A549 (cell line): ENCODE measurements around the gene CRTAP. TPM values are rescaled to one million over a fixed set of nuclear protein-coding genes. Genes with fewer than 3 reads are reported as not detected.
A peak's percentile ranks its signal among the peaks of the same experiment; 100 is the strongest.

Experiments used
- ATAC-seq, 2 experiments: fragments of 200-7000 bp in 1 of 2; fragments of >200 bp in 1 of 2; cut with Nextera tagmentation in 1 of 2; cut with Tn5 transposase in 1 of 2; 3 replicates each; pipeline versions ENCODE4 v1.8.0 to v1.9.1; 2018 to 2020; ENCODE audit warnings: mild to moderate bottlenecking in 1 of 2, moderate library complexity in 1 of 2
- CTCF ChIA-PET: fragments of 300-600 bp; sonication (Branson Sonifier 250); formaldehyde crosslinking; extraction: SDS; loops from one replicate; lab custom pipeline; 2021; ENCODE audit warnings: antibody characterized with exemption, inconsistent platforms; lab: Yijun Ruan, JAX
- POLR2A ChIA-PET: fragments of 350-600 bp; formaldehyde crosslinking; extraction: SDS; loops from one replicate; lab custom pipeline; 2021; ENCODE audit warnings: antibody characterized with exemption, inconsistent platforms; lab: Yijun Ruan, JAX
- DNase-seq, 2 experiments: peaks; one replicate each; pipeline versions ENCODE4 v3.0.0 to v3.0.0-alpha.2; 2011 to 2016; ENCODE audit warnings: low read depth in 1 of 2, low spot score in 1 of 2
- FAIRE-seq: peaks from 2 replicates; lab custom pipeline; 2011; peaks lifted over from hg19 to GRCh38; lab: Jason Lieb, UNC
- H3K27ac ChIP-seq, 2 experiments: fragments of >200 bp; sonication (Bioruptor Twin); formaldehyde crosslinking; 3 replicates each; pipeline ENCODE4 v1.5.1; 2016 to 2017
- H3K4me1 ChIP-seq: fragments of >200 bp; sonication (Bioruptor Twin); formaldehyde crosslinking; 3 replicates; pipeline ENCODE4 v1.6.1; 2016
- H3K4me2 ChIP-seq: fragments of >200 bp; sonication (Bioruptor Twin); formaldehyde crosslinking; 3 replicates; pipeline ENCODE4 v1.6.1; 2016
- H3K4me3 ChIP-seq: fragments of >200 bp; sonication (Bioruptor Twin); formaldehyde crosslinking; 3 replicates; pipeline ENCODE4 v1.5.1; 2016
- H3K9me3 ChIP-seq: fragments of >200 bp; sonication (Bioruptor Twin); formaldehyde crosslinking; 3 replicates; pipeline ENCODE4 v1.6.1; 2016
- ATOH8 ChIP-seq: fragments of 250-450 bp; sonication (Bioruptor Pico); IDR thresholded peaks from 2 replicates; pipeline ENCODE4 v1.5.0; 2020; ENCODE audit warnings: low read depth, mild to moderate bottlenecking, moderate library complexity
- BHLHE40 ChIP-seq: IDR thresholded peaks from 2 replicates; pipeline ENCODE4 v1.6.1; 2012; ENCODE audit warnings: low read depth, low read length, inconsistent platforms
- CEBPB ChIP-seq, 2 experiments: fragments of >200 bp in 1 of 2; sonication (Bioruptor Twin) in 1 of 2; formaldehyde crosslinking in 1 of 2; IDR thresholded peaks; 2 replicates each; pipeline ENCODE4 v1.6.1; 2012 to 2016
- CHD4 ChIP-seq: fragments of 200-600 bp; sonication (generic); IDR thresholded peaks from 2 replicates; pipeline ENCODE4 v1.6.1; 2016; ENCODE audit warnings: antibody characterized with exemption, mild to moderate bottlenecking, borderline replicate concordance
- EHF ChIP-seq: fragments of 250-450 bp; sonication (Bioruptor Pico); IDR thresholded peaks from 2 replicates; pipeline ENCODE4 v1.5.0; 2020; ENCODE audit warnings: mild to moderate bottlenecking
- FOSB ChIP-seq: fragments of 250-450 bp; sonication (Bioruptor Pico); IDR thresholded peaks from 2 replicates; pipeline ENCODE4 v1.5.0; 2020; ENCODE audit warnings: mild to moderate bottlenecking, moderate library complexity
- FOXS1 ChIP-seq: fragments of 250-450 bp; sonication (Bioruptor Pico); IDR thresholded peaks from 2 replicates; pipeline ENCODE4 v1.5.0; 2020; ENCODE audit warnings: mild to moderate bottlenecking, moderate library complexity
- GATA3 ChIP-seq: IDR thresholded peaks from 2 replicates; pipeline ENCODE4 v1.6.1; 2012; ENCODE audit warnings: borderline replicate concordance
- HDAC2 ChIP-seq: fragments of 200-600 bp; sonication (generic); IDR thresholded peaks from 2 replicates; pipeline ENCODE4 v1.6.1; 2016
- HEYL ChIP-seq: fragments of 250-450 bp; sonication (Bioruptor Pico); IDR thresholded peaks from 2 replicates; pipeline ENCODE4 v1.8.0; 2021; ENCODE audit warnings: mild to moderate bottlenecking, moderate library complexity
- HMGXB4 ChIP-seq: fragments of 250-450 bp; sonication (Bioruptor Pico); IDR thresholded peaks from 2 replicates; pipeline ENCODE4 v1.5.0; 2021; ENCODE audit warnings: mild to moderate bottlenecking, moderate library complexity, borderline replicate concordance
- HOXA7 ChIP-seq: fragments of 250-450 bp; sonication (Bioruptor Pico); IDR thresholded peaks from 2 replicates; pipeline ENCODE4 v1.5.0; 2020; ENCODE audit warnings: mild to moderate bottlenecking, moderate library complexity
- HOXB13 ChIP-seq: fragments of 250-450 bp; sonication (Bioruptor Pico); IDR thresholded peaks from 2 replicates; pipeline ENCODE4 v1.5.0; 2020; ENCODE audit warnings: low read depth, mild to moderate bottlenecking, moderate library complexity
- JUN ChIP-seq, 2 experiments: fragments of >200 bp; sonication (Bioruptor Twin); formaldehyde crosslinking; IDR thresholded peaks; 2 replicates in 1 of 2; 3 replicates in 1 of 2; pipeline ENCODE4 v1.6.1; 2016 to 2017
- JUNB ChIP-seq: fragments of >200 bp; sonication (Bioruptor Twin); formaldehyde crosslinking; IDR thresholded peaks from 2 replicates; pipeline ENCODE4 v1.6.1; 2016
- KDM1A ChIP-seq: fragments of 200-600 bp; sonication (generic); IDR thresholded peaks from 2 replicates; pipeline ENCODE4 v1.6.1; 2016; ENCODE audit warnings: low read depth, mild to moderate bottlenecking
- KDM5A ChIP-seq: fragments of 200-600 bp; sonication (generic); IDR thresholded peaks from 2 replicates; pipeline ENCODE4 v1.6.1; 2016; ENCODE audit warnings: antibody characterized with exemption, mild to moderate bottlenecking
- MAFK ChIP-seq: fragments of 450-650 bp; IDR thresholded peaks from 2 replicates; pipeline ENCODE4 v1.6.1; 2014; ENCODE audit not compliant: partially characterized antibody
- MAX ChIP-seq: IDR thresholded peaks from 2 replicates; pipeline ENCODE4 v1.6.1; 2012
- NR3C1 ChIP-seq: fragments of >200 bp; sonication (Bioruptor Twin); formaldehyde crosslinking; IDR thresholded peaks from 3 replicates; pipeline ENCODE4 v1.6.1; 2017
- PBX3 ChIP-seq: IDR thresholded peaks from 2 replicates; pipeline ENCODE4 v1.6.1; 2012
- POLR2A ChIP-seq: IDR thresholded peaks from 2 replicates; pipeline ENCODE4 v1.6.1; 2012; ENCODE audit warnings: mild to moderate bottlenecking, low read length
- RAD21 ChIP-seq, 2 experiments: fragments of >200 bp in 1 of 2; sonication (Bioruptor Twin) in 1 of 2; formaldehyde crosslinking in 1 of 2; IDR thresholded peaks in 1 of 2; conservative IDR thresholded peaks in 1 of 2; 2 replicates in 1 of 2; 3 replicates in 1 of 2; pipeline ENCODE4 v1.6.1; 2012 to 2018; ENCODE audit warnings: inconsistent platforms in 1 of 2
- RCOR1 ChIP-seq: fragments of 150-350 bp; IDR thresholded peaks from 2 replicates; pipeline ENCODE4 v1.6.1; 2014; ENCODE audit warnings: antibody characterized with exemption, low read length, low read depth
- RFX5 ChIP-seq: fragments of 450-650 bp; IDR thresholded peaks from 2 replicates; pipeline ENCODE4 v1.7.1; 2014; ENCODE audit warnings: antibody characterized with exemption, mild to moderate bottlenecking, moderate library complexity
- RNF2 ChIP-seq: fragments of 200-600 bp; sonication (generic); IDR thresholded peaks from 2 replicates; pipeline ENCODE4 v1.6.1; 2016; ENCODE audit warnings: low read depth, mild to moderate bottlenecking, antibody characterized with exemption, moderate library complexity, borderline replicate concordance
- SREBF2 ChIP-seq: fragments of 450-650 bp; IDR thresholded peaks from 2 replicates; pipeline ENCODE4 v1.6.1; 2014; ENCODE audit warnings: mild to moderate bottlenecking, moderate library complexity
- ZSCAN20 ChIP-seq: fragments of 250-450 bp; sonication (Bioruptor Pico); IDR thresholded peaks from 2 replicates; pipeline ENCODE4 v1.8.0; 2022; ENCODE audit warnings: mild to moderate bottlenecking, moderate library complexity
- WGBS: methylation state at CpG from one replicate; pipeline ENCODE4 v1.1.6; 2017; ENCODE audit errors: missing lambda C conversion rate; 5-methylcytosine and 5-hydroxymethylcytosine counted together
- polyA plus RNA-seq, 4 experiments: library from polyadenylated mRNA; depleted of rRNA in 3 of 4; stranded (reverse); fragments of >200 nt; fragmentation: RNase III in 1 of 4; extraction: RNeasy Plus Mini Kit Qiagen cat#74134 plus additional on column Dnase treatment in 1 of 4; gene quantifications; 2 replicates in 3 of 4; 3 replicates in 1 of 4; pipeline ENCODE4 v1.2.3, GENCODE V29; 2011 to 2017
- TF ChIP-seq, protein P1 (sequence below): fragments of 150-350 bp; IDR thresholded peaks from 2 replicates; pipeline ENCODE4 v1.6.1; 2014; ENCODE audit warnings: low read depth, mild to moderate bottlenecking, low read length
- TF ChIP-seq, protein P2 (sequence below): IDR thresholded peaks from 2 replicates; pipeline ENCODE4 v1.6.1; 2012; ENCODE audit warnings: low read depth, borderline replicate concordance

Gene CRTAP
- polyA plus RNA-seq, 2 of the 4 experiments (the other 2 are of a cell fraction), result 181 to 355 TPM

- no peak overlapping the region for H3K4me2 ChIP-seq
- TF ChIP-seq, protein P1, sequence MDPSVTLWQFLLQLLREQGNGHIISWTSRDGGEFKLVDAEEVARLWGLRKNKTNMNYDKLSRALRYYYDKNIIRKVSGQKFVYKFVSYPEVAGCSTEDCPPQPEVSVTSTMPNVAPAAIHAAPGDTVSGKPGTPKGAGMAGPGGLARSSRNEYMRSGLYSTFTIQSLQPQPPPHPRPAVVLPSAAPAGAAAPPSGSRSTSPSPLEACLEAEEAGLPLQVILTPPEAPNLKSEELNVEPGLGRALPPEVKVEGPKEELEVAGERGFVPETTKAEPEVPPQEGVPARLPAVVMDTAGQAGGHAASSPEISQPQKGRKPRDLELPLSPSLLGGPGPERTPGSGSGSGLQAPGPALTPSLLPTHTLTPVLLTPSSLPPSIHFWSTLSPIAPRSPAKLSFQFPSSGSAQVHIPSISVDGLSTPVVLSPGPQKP, result no peak
- TF ChIP-seq ZSCAN20 (CRISPR knock-in tag), result no peak
- no peak for TF ChIP-seq EHF
- TF ChIP-seq NR3C1, result no peak
- TF ChIP-seq RCOR1, result no peak
- no peak for TF ChIP-seq MAFK
- TF ChIP-seq JUN (IDR thresholded peaks at IDR 0.05), result no peak
- TF ChIP-seq, all 56 proteins: peak for 0
- no peak overlapping the region for H3K27ac ChIP-seq
- H3K4me3 ChIP-seq, result no peak overlapping the region
- ChIA-PET POLR2A (interaction anchor here (0.6 kb wide), 1 partner anchor 13 kb away, joined by 3 read pairs; the partner anchor contains the start of genes GLB1 and TMPPE), CTCF (interaction anchor here (1.1 to 6.1 kb wide), 4 partner anchors 9 to 137 kb away, joined by 3 to 48 read pairs (median 3); no protein-coding TSS in a partner anchor)
- H3K4me1 ChIP-seq, result no peaks in the 10 kb centered on the region
- WGBS, result 74% methylated on average over 2 of the region's 2 CpGs
- DNase-seq (no peak), ATAC-seq (no peak), FAIRE-seq (no peak)
- H3K9me3 ChIP-seq, result no peaks in the 10 kb centered on the region; the same call in 2 of the 3 replicates
These were observed 29.9 kb upstream of the CRTAP start for GRCh38 chr3:33083958-33084357.

DNA sequence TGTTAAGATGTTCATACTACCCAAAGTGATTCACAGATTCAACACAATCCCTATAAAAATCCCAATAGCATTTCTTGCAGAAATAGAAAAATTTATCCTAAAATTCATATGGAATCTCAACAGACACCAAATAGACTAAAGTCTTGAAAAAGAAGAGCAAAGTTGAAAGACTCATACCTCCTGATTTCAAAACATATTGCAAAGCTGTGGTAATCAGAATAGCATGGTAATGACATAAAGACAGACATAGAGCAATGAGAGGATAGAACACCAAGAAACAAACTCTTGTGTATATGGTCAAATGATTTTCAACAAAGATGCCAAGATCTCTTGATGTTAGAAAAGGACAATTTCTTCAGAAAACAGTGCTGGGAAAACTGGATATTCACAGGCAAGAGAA, 25.1 kb upstream of the CRTAP start:
- ChIA-PET CTCF (interaction anchor here (3.9 kb wide), 1 partner anchor 14 kb away, joined by 25 read pairs; no protein-coding TSS in a partner anchor), POLR2A (no interaction called here)
- no peak overlapping the region for H3K4me3 ChIP-seq
- TF ChIP-seq RAD21 (conservative IDR thresholded peaks at IDR 0.05 in 1 of 2, IDR thresholded peaks at IDR 0.05 in 1 of 2) (no peak), HEYL (CRISPR knock-in tag) (no peak), MAFK (no peak), KDM5A (no peak), NR3C1 (no peak), PBX3 (no peak), CEBPB (IDR thresholded peaks at IDR 0.05) (no peak), RFX5 (no peak), MAX (no peak), HMGXB4 (CRISPR knock-in tag) (no peak), EHF (no peak)
- TF ChIP-seq, protein P2, sequence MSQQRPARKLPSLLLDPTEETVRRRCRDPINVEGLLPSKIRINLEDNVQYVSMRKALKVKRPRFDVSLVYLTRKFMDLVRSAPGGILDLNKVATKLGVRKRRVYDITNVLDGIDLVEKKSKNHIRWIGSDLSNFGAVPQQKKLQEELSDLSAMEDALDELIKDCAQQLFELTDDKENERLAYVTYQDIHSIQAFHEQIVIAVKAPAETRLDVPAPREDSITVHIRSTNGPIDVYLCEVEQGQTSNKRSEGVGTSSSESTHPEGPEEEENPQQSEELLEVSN, result no peak
- no peak for ATAC-seq
- no peaks in the 10 kb centered on the region for H3K4me1 ChIP-seq
- H3K4me2 ChIP-seq, result no peak overlapping the region
- FAIRE-seq, result no peak
- H3K9me3 ChIP-seq, result no peaks in the 10 kb centered on the region; the same call in 2 of the 3 replicates
- DNase-seq, result no peak
- no peak overlapping the region for H3K27ac ChIP-seq

DNA sequence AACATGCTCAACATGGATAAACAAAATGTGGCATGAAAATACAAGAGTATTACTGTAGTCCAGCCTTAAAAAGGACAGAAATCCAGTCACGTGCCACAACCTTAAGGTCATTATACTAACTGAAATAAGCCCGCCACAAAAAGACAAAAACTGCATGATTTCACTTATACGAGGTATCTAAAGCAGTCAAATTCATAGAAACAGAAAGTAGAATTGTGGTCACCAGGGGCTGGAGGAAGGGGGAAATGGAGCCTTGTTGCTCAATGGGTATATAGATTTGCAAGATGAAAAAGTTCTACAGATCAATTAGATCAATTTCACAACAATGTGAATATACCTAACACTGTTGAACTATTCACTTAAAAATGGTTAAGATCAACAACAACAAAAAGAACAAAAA, 24.3 kb upstream of the CRTAP start:
- WGBS, result 95% methylated on average over 3 of the region's 3 CpGs
- no peak for ATAC-seq
- ChIA-PET POLR2A (no interaction called here), CTCF (interaction anchor here (0.7 to 3.9 kb wide), 2 partner anchors 15 to 524 kb away, joined by 3 to 25 read pairs; no protein-coding TSS in a partner anchor)
- no peak for TF ChIP-seq JUNB
- no peak for TF ChIP-seq SREBF2
- no peak for TF ChIP-seq EHF
- no peak for TF ChIP-seq FOXS1
- TF ChIP-seq FOSB, result no peak
- no peak for TF ChIP-seq GATA3
- TF ChIP-seq POLR2A, result no peak
- no peak for TF ChIP-seq BHLHE40
- no peak for TF ChIP-seq CHD4
- TF ChIP-seq HOXB13 (CRISPR knock-in tag), result no peak
- no peak for TF ChIP-seq HOXA7 (CRISPR knock-in tag)
- TF ChIP-seq KDM5A, result no peak
- TF ChIP-seq RNF2, result no peak
- TF ChIP-seq HDAC2, result no peak
- TF ChIP-seq ATOH8 (CRISPR knock-in tag), result no peak
- TF ChIP-seq JUN (IDR thresholded peaks at IDR 0.05), result no peak
- no peak for TF ChIP-seq MAX
- TF ChIP-seq KDM1A, result no peak
- no peak for TF ChIP-seq HEYL (CRISPR knock-in tag)
- no peak overlapping the region for H3K4me2 ChIP-seq
- no peak overlapping the region for H3K27ac ChIP-seq
- peak; percentile 18 for FAIRE-seq
- no peaks in the 10 kb centered on the region; the same call in 2 of the 3 replicates for H3K9me3 ChIP-seq
- no peak overlapping the region for H3K4me3 ChIP-seq
- H3K4me1 ChIP-seq, result no peaks in the 10 kb centered on the region
- no peak for DNase-seq
